HEK293 (cell line): ENCODE results near the gene HEPH.
A peak's percentile ranks its signal among the peaks of the same experiment; 100 is the strongest.

Source experiments
- CTCF ChIA-PET: fragments of 350-600 bp; formaldehyde crosslinking; extraction: SDS; loops from one replicate; lab custom pipeline; 2021; ENCODE audit warnings: antibody characterized with exemption; lab: Yijun Ruan, JAX
- POLR2A ChIA-PET: fragments of 300-600 bp; formaldehyde crosslinking; extraction: SDS; loops from one replicate; lab custom pipeline; 2020; ENCODE audit warnings: antibody characterized with exemption, inconsistent platforms; lab: Yijun Ruan, JAX
- H3K27ac ChIP-seq: fragments of 200-500 bp; sonication (Bioruptor generic); 2 replicates; pipeline ENCODE4 v1.5.1; 2014; ENCODE audit warnings: low read depth, low read length, control low read depth, inconsistent platforms; ENCODE audit errors: extremely low read depth
- H3K36me3 ChIP-seq, 2 experiments: fragments of 200-500 bp in 1 of 2; sonication (Bioruptor generic) in 1 of 2; 1 replicate in 1 of 2; 2 replicates in 1 of 2; pipeline ENCODE4 v1.5.1; 2014 to 2017; ENCODE audit warnings: inconsistent platforms in 2 of 2, low read length in 2 of 2; ENCODE audit not compliant: control insufficient read depth in 2 of 2, insufficient read depth in 1 of 2
- H3K4me1 ChIP-seq: fragments of 200-500 bp; sonication (Bioruptor generic); 2 replicates; pipeline ENCODE4 v1.5.1; 2014; ENCODE audit warnings: mild to moderate bottlenecking, low read length, inconsistent platforms; ENCODE audit not compliant: control insufficient read depth, insufficient read depth
- H3K4me3 ChIP-seq: 2 replicates; pipeline ENCODE4 v1.5.1; 2011; ENCODE audit warnings: low read depth, mild to moderate bottlenecking, control low read depth, low read length, moderate library complexity
- H3K9me3 ChIP-seq: fragments of 200-500 bp; sonication (Bioruptor generic); 2 replicates; pipeline ENCODE4 v1.5.1; 2014; ENCODE audit warnings: low read depth, low read length, inconsistent platforms; ENCODE audit not compliant: control insufficient read depth, insufficient read depth
- GLIS1 ChIP-seq: fragments of 450-650 bp; formaldehyde crosslinking; IDR thresholded peaks from 2 replicates; pipeline ENCODE4 v1.5.1; 2016; ENCODE audit warnings: missing biosample characterization, missing genetic modification characterization
- SCRT2 ChIP-seq: fragments of 450-650 bp; formaldehyde crosslinking; IDR thresholded peaks from 2 replicates; pipeline ENCODE4 v1.5.1; 2016; ENCODE audit warnings: missing biosample characterization, missing genetic modification characterization
- ZFP41 ChIP-seq: fragments of 450-650 bp; formaldehyde crosslinking; IDR thresholded peaks from 2 replicates; pipeline ENCODE4 v1.5.1; 2016; ENCODE audit warnings: missing biosample characterization, missing genetic modification characterization, borderline replicate concordance
- ZNF133 ChIP-seq: fragments of 450-650 bp; formaldehyde crosslinking; IDR thresholded peaks from 2 replicates; pipeline ENCODE4 v1.5.1; 2016; ENCODE audit warnings: missing biosample characterization, missing genetic modification characterization
- ZNF202 ChIP-seq: fragments of 450-650 bp; formaldehyde crosslinking; IDR thresholded peaks from 2 replicates; pipeline ENCODE4 v1.5.1; 2016; ENCODE audit warnings: missing biosample characterization, missing genetic modification characterization, borderline replicate concordance
- ZNF23 ChIP-seq: fragments of 450-650 bp; formaldehyde crosslinking; IDR thresholded peaks from 2 replicates; pipeline ENCODE4 v1.5.1; 2016; ENCODE audit warnings: missing biosample characterization, missing genetic modification characterization, borderline replicate concordance
- ZNF24 ChIP-seq: fragments of 450-650 bp; formaldehyde crosslinking; IDR thresholded peaks from 2 replicates; pipeline ENCODE4 v1.5.1; 2016; ENCODE audit warnings: missing biosample characterization, missing genetic modification characterization
- ZNF274 ChIP-seq, 2 experiments: fragments of 200-500 bp in 1 of 2; fragments of 450-650 bp in 1 of 2; sonication (Bioruptor generic) in 1 of 2; formaldehyde crosslinking in 1 of 2; IDR thresholded peaks; 2 replicates each; pipeline versions ENCODE4 v1.5.1 to v1.6.1; 2014 to 2016; ENCODE audit warnings: borderline replicate concordance in 1 of 2, inconsistent platforms in 1 of 2, low read length in 1 of 2, missing biosample characterization in 1 of 2, missing genetic modification characterization in 1 of 2
- ZNF433 ChIP-seq: fragments of 450-650 bp; formaldehyde crosslinking; IDR thresholded peaks from 2 replicates; pipeline ENCODE4 v1.5.1; 2016; ENCODE audit warnings: missing biosample characterization, missing genetic modification characterization, low read depth
- ZNF549 ChIP-seq: fragments of 450-650 bp; IDR thresholded peaks from 2 replicates; pipeline ENCODE4 v1.5.1; 2018; ENCODE audit warnings: missing biosample characterization, missing genetic modification characterization, mild to moderate bottlenecking, inconsistent platforms, moderate library complexity
- ZNF654 ChIP-seq: fragments of 450-650 bp; formaldehyde crosslinking; IDR thresholded peaks from 2 replicates; pipeline ENCODE4 v1.5.1; 2016; ENCODE audit warnings: low read depth, missing biosample characterization, missing genetic modification characterization
- TF ChIP-seq, protein P1 (sequence below): fragments of 450-650 bp; formaldehyde crosslinking; IDR thresholded peaks from 2 replicates; pipeline ENCODE4 v1.5.1; 2016; ENCODE audit warnings: missing biosample characterization, missing genetic modification characterization
- TF ChIP-seq, protein P2 (sequence below): fragments of 450-650 bp; IDR thresholded peaks from 2 replicates; pipeline ENCODE4 v1.5.1; 2018; ENCODE audit warnings: missing biosample characterization, mild to moderate bottlenecking, missing genetic modification characterization
- TF ChIP-seq, protein P3 (sequence below): fragments of 450-650 bp; formaldehyde crosslinking; IDR thresholded peaks from 2 replicates; pipeline ENCODE4 v1.5.1; 2016; ENCODE audit warnings: missing biosample characterization, missing genetic modification characterization
- TF ChIP-seq, protein P4 (sequence below): fragments of 450-650 bp; formaldehyde crosslinking; IDR thresholded peaks from 2 replicates; pipeline ENCODE4 v1.5.1; 2016; ENCODE audit warnings: missing biosample characterization, missing genetic modification characterization
- TF ChIP-seq, protein P5 (sequence below): fragments of 450-650 bp; formaldehyde crosslinking; IDR thresholded peaks from 2 replicates; pipeline ENCODE4 v1.5.1; 2017; ENCODE audit warnings: missing biosample characterization, missing genetic modification characterization

Gene HEPH

DNA sequence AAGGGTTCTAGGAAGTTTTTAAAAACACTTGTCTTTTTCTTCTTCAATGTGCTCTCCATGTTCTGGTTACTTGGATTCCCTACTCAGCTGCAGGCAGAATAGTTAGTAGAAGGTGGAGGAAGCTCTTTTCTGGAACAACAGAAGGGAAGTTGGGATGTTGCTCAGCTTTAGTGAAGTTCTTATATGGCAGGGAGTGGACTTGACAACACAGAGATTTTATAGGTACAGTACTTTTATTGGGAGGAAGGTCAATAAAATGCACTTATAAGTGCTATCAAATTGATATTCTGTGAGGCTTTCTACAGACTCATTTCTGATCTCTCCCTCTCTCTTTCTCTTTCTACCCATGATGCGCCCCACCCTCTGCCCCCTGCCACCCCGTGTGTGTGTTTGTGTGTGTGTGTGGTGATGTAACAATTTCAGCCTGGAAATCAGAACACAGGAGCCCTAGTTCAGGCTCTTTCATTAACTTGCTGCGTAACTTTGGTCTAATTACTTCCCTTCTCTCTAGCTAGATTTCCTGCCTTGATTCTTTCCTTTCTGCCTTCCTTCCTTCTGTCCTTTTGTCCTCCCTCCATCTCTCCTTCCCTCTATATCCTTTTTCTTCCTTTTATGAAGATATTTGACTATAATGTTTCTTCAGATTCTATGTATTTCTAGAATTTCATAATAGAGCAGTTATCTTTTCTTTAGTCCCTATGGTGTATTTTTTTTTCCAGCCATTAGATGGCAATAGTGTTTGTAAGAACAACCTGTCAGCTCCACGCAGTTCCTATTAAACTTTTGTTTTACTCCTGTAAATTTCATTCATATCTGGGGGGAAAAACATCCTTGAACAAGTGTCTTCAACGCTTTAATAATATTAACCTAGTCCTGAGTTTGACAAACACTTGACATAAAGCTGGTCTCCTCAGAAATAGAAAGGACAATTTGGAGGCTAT is 37.1 kb downstream of the HEPH start:
- ChIA-PET CTCF (interaction anchor here (0.5 to 3.1 kb wide), 10 partner anchors 21 to 1354 kb away, joined by 3 to 14 read pairs (median 4); no protein-coding TSS in a partner anchor), POLR2A (no interaction called here)
- no peaks in the 10 kb centered on the region for H3K4me1 ChIP-seq
- TF ChIP-seq ZNF274 (IDR thresholded peaks at IDR 0.05; ENCODE audit: low read length): no peak
- no peak for TF ChIP-seq ZNF274 (tag by site-specific recombination; IDR thresholded peaks at IDR 0.05; ENCODE audit: borderline replicate concordance)
- no peak for TF ChIP-seq ZNF433 (tag by site-specific recombination)
- TF ChIP-seq ZNF23 (tag by site-specific recombination): no peak
- no peak for TF ChIP-seq ZNF133
- no peak for TF ChIP-seq ZNF24 (tag by site-specific recombination)
- no peak for TF ChIP-seq ZNF549 (tag by site-specific recombination)
- no peak for TF ChIP-seq SCRT2 (tag by site-specific recombination)
- TF ChIP-seq, protein P1, sequence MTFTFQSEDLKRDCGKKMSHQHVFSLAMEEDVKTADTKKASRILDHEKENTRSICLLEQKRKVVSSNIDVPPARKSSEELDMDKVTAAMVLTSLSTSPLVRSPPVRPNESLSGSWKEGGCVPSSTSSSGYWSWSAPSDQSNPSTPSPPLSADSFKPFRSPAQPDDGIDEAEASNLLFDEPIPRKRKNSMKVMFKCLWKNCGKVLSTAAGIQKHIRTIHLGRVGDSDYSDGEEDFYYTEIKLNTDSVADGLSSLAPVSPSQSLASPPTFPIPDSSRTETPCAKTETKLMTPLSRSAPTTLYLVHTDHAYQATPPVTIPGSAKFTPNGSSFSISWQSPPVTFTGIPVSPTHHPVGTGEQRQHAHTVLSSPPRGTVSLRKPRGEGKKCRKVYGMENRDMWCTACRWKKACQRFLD (tag by site-specific recombination): no peak
- TF ChIP-seq ZNF654 (tag by site-specific recombination): peak; percentile 25
- TF ChIP-seq, protein P2, sequence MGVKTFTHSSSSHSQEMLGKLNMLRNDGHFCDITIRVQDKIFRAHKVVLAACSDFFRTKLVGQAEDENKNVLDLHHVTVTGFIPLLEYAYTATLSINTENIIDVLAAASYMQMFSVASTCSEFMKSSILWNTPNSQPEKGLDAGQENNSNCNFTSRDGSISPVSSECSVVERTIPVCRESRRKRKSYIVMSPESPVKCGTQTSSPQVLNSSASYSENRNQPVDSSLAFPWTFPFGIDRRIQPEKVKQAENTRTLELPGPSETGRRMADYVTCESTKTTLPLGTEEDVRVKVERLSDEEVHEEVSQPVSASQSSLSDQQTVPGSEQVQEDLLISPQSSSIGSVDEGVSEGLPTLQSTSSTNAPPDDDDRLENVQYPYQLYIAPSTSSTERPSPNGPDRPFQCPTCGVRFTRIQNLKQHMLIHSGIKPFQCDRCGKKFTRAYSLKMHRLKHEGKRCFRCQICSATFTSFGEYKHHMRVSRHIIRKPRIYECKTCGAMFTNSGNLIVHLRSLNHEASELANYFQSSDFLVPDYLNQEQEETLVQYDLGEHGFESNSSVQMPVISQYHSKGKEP (tag by site-specific recombination): no peak
- no peak for TF ChIP-seq ZFP41 (tag by site-specific recombination)
- TF ChIP-seq, protein P3, sequence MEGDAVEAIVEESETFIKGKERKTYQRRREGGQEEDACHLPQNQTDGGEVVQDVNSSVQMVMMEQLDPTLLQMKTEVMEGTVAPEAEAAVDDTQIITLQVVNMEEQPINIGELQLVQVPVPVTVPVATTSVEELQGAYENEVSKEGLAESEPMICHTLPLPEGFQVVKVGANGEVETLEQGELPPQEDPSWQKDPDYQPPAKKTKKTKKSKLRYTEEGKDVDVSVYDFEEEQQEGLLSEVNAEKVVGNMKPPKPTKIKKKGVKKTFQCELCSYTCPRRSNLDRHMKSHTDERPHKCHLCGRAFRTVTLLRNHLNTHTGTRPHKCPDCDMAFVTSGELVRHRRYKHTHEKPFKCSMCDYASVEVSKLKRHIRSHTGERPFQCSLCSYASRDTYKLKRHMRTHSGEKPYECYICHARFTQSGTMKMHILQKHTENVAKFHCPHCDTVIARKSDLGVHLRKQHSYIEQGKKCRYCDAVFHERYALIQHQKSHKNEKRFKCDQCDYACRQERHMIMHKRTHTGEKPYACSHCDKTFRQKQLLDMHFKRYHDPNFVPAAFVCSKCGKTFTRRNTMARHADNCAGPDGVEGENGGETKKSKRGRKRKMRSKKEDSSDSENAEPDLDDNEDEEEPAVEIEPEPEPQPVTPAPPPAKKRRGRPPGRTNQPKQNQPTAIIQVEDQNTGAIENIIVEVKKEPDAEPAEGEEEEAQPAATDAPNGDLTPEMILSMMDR (tag by site-specific recombination): peak; percentile 49
- TF ChIP-seq ZNF202 (tag by site-specific recombination): no peak
- TF ChIP-seq, protein P4, sequence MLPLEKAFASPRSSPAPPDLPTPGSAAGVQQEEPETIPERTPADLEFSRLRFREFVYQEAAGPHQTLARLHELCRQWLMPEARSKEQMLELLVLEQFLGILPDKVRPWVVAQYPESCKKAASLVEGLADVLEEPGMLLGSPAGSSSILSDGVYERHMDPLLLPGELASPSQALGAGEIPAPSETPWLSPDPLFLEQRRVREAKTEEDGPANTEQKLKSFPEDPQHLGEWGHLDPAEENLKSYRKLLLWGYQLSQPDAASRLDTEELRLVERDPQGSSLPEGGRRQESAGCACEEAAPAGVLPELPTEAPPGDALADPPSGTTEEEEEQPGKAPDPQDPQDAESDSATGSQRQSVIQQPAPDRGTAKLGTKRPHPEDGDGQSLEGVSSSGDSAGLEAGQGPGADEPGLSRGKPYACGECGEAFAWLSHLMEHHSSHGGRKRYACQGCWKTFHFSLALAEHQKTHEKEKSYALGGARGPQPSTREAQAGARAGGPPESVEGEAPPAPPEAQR (tag by site-specific recombination): no peak
- TF ChIP-seq, protein P5, sequence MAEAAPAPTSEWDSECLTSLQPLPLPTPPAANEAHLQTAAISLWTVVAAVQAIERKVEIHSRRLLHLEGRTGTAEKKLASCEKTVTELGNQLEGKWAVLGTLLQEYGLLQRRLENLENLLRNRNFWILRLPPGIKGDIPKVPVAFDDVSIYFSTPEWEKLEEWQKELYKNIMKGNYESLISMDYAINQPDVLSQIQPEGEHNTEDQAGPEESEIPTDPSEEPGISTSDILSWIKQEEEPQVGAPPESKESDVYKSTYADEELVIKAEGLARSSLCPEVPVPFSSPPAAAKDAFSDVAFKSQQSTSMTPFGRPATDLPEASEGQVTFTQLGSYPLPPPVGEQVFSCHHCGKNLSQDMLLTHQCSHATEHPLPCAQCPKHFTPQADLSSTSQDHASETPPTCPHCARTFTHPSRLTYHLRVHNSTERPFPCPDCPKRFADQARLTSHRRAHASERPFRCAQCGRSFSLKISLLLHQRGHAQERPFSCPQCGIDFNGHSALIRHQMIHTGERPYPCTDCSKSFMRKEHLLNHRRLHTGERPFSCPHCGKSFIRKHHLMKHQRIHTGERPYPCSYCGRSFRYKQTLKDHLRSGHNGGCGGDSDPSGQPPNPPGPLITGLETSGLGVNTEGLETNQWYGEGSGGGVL: no peak
- TF ChIP-seq GLIS1 (tag by site-specific recombination): no peak
- TF ChIP-seq, all 188 proteins: peak for 2
- Histone ChIP-seq H3K4me3 (no peak overlapping the region), H3K27ac (no peak overlapping the region), H3K36me3 (no peaks in the 10 kb centered on the region), H3K9me3 (no peaks in the 10 kb centered on the region)
